DND-41 (cell line): ENCODE results near the gene RBM20.

Experiments used
- ATAC-seq: fragments of 200-7000 bp; cut with Tn5 transposase; 3 replicates; pipeline ENCODE4 v1.9.1; 2021; ENCODE audit warnings: low read depth; ENCODE audit not compliant: insufficient read depth
- DNase-seq: peaks from one replicate; pipeline ENCODE4 v3.0.0-alpha.2; 2020
- H2AFZ ChIP-seq: 2 replicates; pipeline ENCODE4 v1.6.0; 2012; ENCODE audit warnings: low read depth, low read length
- H3K27ac ChIP-seq: 2 replicates; pipeline ENCODE4 v1.5.1; 2012; ENCODE audit warnings: low read length, inconsistent platforms
- H3K27me3 ChIP-seq: fragments of 200-600 bp; sonication (generic); 2 replicates; pipeline ENCODE4 v1.6.0; 2012; ENCODE audit warnings: low read length, mild to moderate bottlenecking, inconsistent platforms; ENCODE audit not compliant: insufficient read depth, poor library complexity
- H3K36me3 ChIP-seq: 2 replicates; pipeline ENCODE4 v1.5.1; 2012; ENCODE audit warnings: low read length, inconsistent platforms; ENCODE audit not compliant: insufficient read depth
- H3K4me1 ChIP-seq: 2 replicates; pipeline ENCODE4 v1.5.1; 2012; ENCODE audit warnings: mild to moderate bottlenecking, low read length; ENCODE audit not compliant: insufficient read depth
- H3K4me2 ChIP-seq: 2 replicates; pipeline ENCODE4 v1.6.0; 2012; ENCODE audit warnings: mild to moderate bottlenecking, moderate library complexity, low read length, inconsistent platforms; ENCODE audit not compliant: insufficient read depth
- H3K4me3 ChIP-seq, 2 experiments: fragments of 200-600 bp in 1 of 2; shearing (Covaris generic) in 1 of 2; 2 replicates each; pipeline ENCODE4 v1.5.1; 2012 to 2016; ENCODE audit warnings: inconsistent platforms in 2 of 2, low read length in 2 of 2, mild to moderate bottlenecking in 2 of 2, low read depth in 1 of 2, moderate library complexity in 1 of 2
- H3K79me2 ChIP-seq: 2 replicates; pipeline ENCODE4 v1.6.0; 2012; ENCODE audit warnings: low read length, inconsistent platforms; ENCODE audit not compliant: insufficient read depth
- H3K9ac ChIP-seq: 2 replicates; pipeline ENCODE4 v1.6.0; 2012; ENCODE audit warnings: low read depth, mild to moderate bottlenecking, inconsistent platforms, low read length, moderate library complexity
- H3K9me3 ChIP-seq: 2 replicates; pipeline ENCODE4 v1.5.1; 2012; ENCODE audit warnings: low read length, moderate library complexity, mild to moderate bottlenecking, inconsistent platforms; ENCODE audit not compliant: insufficient read depth, severe bottlenecking
- H4K20me1 ChIP-seq: 2 replicates; pipeline ENCODE4 v1.6.0; 2012; ENCODE audit warnings: low read length; ENCODE audit not compliant: insufficient read depth
- CTCF ChIP-seq: IDR thresholded peaks from 2 replicates; pipeline ENCODE4 v1.5.1; 2012; ENCODE audit warnings: borderline replicate concordance, low read length, moderate library complexity, mild to moderate bottlenecking; ENCODE audit not compliant: poor library complexity, severe bottlenecking; ENCODE audit errors: extremely low read depth
- EZH2 ChIP-seq: IDR thresholded peaks from 3 replicates; pipeline ENCODE4 v1.6.1; 2012; ENCODE audit warnings: borderline replicate concordance, low read depth, mild to moderate bottlenecking, moderate library complexity, low read length, inconsistent platforms; ENCODE audit not compliant: severe bottlenecking

RBM20 gene

GRCh38 chr10:110782616-110783015 lies 138.5 kb downstream of the RBM20 start:
- Histone ChIP-seq H4K20me1 (no peaks in the 10 kb centered on the region), H3K9ac (no peak overlapping the region)
- no peak for TF ChIP-seq CTCF
- no peak for TF ChIP-seq EZH2

GRCh38 chr10:110783509-110784107 lies 139.5 kb downstream of the RBM20 start:
- Histone ChIP-seq H3K9ac (no peak overlapping the region), H3K36me3 (no peaks in the 10 kb centered on the region), H2AFZ (no peak overlapping the region), H3K4me1 (no peaks in the 10 kb centered on the region), H3K4me2 (no peak overlapping the region), H3K27me3 (peaks cover 5% of the 10 kb centered on the region), H3K4me3 (no peak overlapping the region), H4K20me1 (no peaks in the 10 kb centered on the region), H3K79me2 (no peaks in the 10 kb centered on the region), H3K27ac (no peak overlapping the region), H3K9me3 (no peaks in the 10 kb centered on the region)
- ATAC-seq (no peak), DNase-seq (no peak)
- no peak for TF ChIP-seq CTCF
- TF ChIP-seq EZH2: no peak

More at GRCh38 chr10:110782616-110783015, 138.5 kb downstream of the RBM20 start:
- DNase-seq (no peak), ATAC-seq (no peak)
- H3K27me3 ChIP-seq: peaks cover 5% of the 10 kb centered on the region
- H3K4me3 ChIP-seq: no peak overlapping the region
- no peak overlapping the region for H3K4me2 ChIP-seq
- no peak overlapping the region for H2AFZ ChIP-seq
- no peaks in the 10 kb centered on the region for H3K9me3 ChIP-seq
- H3K36me3 ChIP-seq: no peaks in the 10 kb centered on the region
- H3K4me1 ChIP-seq: no peaks in the 10 kb centered on the region
- no peaks in the 10 kb centered on the region for H3K79me2 ChIP-seq
- H3K27ac ChIP-seq: no peak overlapping the region

- no peak overlapping the region for H2AFZ ChIP-seq
- no peaks in the 10 kb centered on the region for H3K79me2 ChIP-seq
- H3K36me3 ChIP-seq: no peaks in the 10 kb centered on the region
- no peak for ATAC-seq
- no peak for DNase-seq
- no peak overlapping the region for H3K4me2 ChIP-seq
- H3K4me3 ChIP-seq: no peak overlapping the region
- H4K20me1 ChIP-seq: no peaks in the 10 kb centered on the region
- no peaks in the 10 kb centered on the region for H3K9me3 ChIP-seq
- TF ChIP-seq EZH2: no peak
- TF ChIP-seq CTCF: no peak
- H3K9ac ChIP-seq: no peak overlapping the region
- no peak overlapping the region for H3K27ac ChIP-seq
- no peaks in the 10 kb centered on the region for H3K4me1 ChIP-seq
- peaks cover 9% of the 10 kb centered on the region for H3K27me3 ChIP-seq
These were observed 140.1 kb downstream of the RBM20 start for GRCh38 chr10:110784198-110784597.
